ENCODE results near the gene SLC36A2.

Gene SLC36A2

DNA sequence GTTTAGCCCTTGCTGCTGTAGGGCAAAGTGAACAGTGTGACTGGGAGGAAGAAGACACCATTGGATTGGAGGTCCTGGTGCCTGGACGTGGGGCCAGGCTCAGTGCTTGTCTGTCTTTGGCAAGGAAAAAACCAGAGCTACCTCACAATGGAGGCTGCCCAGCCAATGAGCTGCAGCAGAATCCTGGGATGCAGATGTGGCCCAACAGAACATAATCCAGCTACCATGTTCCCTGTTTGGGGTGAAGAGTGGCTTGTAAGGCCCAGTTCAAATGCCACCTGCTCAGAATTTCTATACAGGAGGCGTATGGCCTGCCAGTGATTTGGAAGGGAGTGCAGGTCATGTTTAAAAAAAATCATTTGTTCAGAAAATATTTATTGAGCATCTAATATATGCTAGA lies 43.7 kb downstream of the SLC36A2 start, which contains the start of gene SLC36A3:
Gene SLC36A3 (minus strand): TSS at position 101 of the 400 bp plus-strand sequence. CDS start 412 bp downstream, outside the sequence.
- no peak for DNase-seq (ENCODE audit: extremely low spot score)
- TF ChIP-seq, protein P1, sequence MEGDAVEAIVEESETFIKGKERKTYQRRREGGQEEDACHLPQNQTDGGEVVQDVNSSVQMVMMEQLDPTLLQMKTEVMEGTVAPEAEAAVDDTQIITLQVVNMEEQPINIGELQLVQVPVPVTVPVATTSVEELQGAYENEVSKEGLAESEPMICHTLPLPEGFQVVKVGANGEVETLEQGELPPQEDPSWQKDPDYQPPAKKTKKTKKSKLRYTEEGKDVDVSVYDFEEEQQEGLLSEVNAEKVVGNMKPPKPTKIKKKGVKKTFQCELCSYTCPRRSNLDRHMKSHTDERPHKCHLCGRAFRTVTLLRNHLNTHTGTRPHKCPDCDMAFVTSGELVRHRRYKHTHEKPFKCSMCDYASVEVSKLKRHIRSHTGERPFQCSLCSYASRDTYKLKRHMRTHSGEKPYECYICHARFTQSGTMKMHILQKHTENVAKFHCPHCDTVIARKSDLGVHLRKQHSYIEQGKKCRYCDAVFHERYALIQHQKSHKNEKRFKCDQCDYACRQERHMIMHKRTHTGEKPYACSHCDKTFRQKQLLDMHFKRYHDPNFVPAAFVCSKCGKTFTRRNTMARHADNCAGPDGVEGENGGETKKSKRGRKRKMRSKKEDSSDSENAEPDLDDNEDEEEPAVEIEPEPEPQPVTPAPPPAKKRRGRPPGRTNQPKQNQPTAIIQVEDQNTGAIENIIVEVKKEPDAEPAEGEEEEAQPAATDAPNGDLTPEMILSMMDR (IDR thresholded peaks at IDR 0.05; ENCODE audit: control extremely low read depth, extremely low read depth, low read depth, missing control alignments), result no peak
- ChIA-PET CTCF (interaction anchor here (1.0 kb wide), 1 partner anchor 13 kb away, joined by 4 read pairs; no protein-coding TSS in a partner anchor), POLR2A (no interaction called here)

DNA sequence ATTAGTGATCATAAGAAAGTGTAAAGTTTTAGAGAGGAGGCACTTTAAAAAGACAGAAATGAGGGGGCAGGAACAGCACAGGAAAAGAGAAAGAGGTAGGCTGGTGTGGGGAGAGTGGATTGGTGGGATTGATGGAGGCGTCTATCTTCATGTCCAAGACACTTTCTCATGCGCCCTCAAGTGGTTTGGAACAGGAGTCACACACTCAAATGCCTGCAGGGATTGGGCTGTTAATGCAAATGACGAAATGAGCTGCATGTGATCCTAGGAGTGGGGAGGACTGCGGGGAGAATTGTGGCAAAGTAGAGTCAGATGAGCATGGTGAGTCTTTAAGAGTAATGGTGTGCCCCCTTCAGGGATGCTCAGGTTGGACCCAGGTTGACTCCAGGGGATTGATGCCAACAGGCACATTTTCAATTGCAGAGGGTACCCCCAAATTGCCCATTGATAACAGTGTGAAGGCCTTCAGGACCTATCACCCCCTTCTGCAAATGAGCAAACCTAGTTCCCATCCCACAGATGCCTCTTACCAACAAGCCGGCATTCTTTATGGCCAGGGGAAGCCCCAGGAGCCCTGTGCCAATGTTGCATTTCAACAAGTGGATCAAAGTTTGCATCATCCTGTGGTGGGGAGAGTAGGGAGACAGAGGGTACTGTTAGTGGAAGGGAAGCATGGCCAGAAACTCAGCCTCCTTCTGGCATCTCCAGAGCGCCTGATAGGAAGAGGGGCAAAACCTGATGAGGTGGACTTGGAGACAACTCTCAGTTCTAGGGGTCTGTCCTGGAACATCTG lies 49.1 kb downstream of the SLC36A2 start:
- no peak for DNase-seq (ENCODE audit: extremely low spot score)
- TF ChIP-seq, protein P1 (IDR thresholded peaks at IDR 0.05; ENCODE audit: control extremely low read depth, extremely low read depth, low read depth, missing control alignments), result no peak
- POLR2A ChIA-PET, result no interaction called here
- CTCF ChIA-PET, result interaction anchor here (1.1 to 4.5 kb wide), 3 partner anchors 12 to 183 kb away, joined by 3 to 14 read pairs (median 3); no protein-coding TSS in a partner anchor

DNA sequence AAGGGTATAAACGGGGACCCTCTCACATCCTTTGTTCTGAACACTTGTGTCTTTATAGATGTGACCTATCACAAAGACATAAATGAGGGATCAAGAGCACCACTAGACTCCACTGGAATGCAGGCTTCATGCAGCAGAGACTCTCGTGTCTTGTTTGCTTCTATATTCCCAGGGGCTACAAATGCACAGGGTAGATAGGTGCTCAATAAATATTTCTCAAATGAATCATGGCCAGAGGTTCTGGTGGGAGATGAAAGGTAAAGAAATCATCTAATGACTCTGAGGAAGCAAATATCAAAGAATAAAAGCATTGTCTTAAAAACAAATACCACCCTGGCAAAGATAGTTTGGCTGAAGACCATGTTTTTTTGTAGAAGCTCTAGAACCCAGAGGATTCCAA lies 50.4 kb downstream of the SLC36A2 start:
- DNase-seq (ENCODE audit: extremely low spot score), result no peak
- ChIA-PET CTCF (interaction anchor here (0.9 to 4.5 kb wide), 4 partner anchors 8 to 182 kb away, joined by 3 to 14 read pairs (median 4); no protein-coding TSS in a partner anchor), POLR2A (no interaction called here)
- TF ChIP-seq, protein P1 (IDR thresholded peaks at IDR 0.05; ENCODE audit: control extremely low read depth, extremely low read depth, low read depth, missing control alignments), result no peak

DNA sequence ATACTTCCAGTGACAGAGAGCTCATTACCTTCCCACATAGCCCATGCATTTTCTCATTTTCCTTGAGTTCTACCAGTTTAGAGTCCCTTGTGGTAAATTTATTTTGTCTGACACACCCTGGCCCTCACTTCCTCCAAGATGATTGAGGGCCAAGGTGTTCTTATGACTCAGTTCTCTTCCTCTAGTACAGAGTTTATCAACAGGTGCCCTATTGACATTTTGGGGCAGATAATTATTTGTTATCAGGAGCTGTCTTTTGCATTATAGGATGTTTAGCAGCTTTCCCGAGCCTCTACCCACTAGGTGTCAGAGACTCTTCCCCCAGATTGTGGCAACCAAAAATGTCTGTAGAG lies 50.9 kb downstream of the SLC36A2 start:
- TF ChIP-seq, protein P1 (IDR thresholded peaks at IDR 0.05; ENCODE audit: control extremely low read depth, extremely low read depth, low read depth, missing control alignments), result no peak
- ChIA-PET CTCF (interaction anchor here (0.9 to 4.5 kb wide), 3 partner anchors 9 to 20 kb away, joined by 3 to 14 read pairs (median 4); no protein-coding TSS in a partner anchor), POLR2A (no interaction called here)
- no peak for DNase-seq (ENCODE audit: extremely low spot score)

DNA sequence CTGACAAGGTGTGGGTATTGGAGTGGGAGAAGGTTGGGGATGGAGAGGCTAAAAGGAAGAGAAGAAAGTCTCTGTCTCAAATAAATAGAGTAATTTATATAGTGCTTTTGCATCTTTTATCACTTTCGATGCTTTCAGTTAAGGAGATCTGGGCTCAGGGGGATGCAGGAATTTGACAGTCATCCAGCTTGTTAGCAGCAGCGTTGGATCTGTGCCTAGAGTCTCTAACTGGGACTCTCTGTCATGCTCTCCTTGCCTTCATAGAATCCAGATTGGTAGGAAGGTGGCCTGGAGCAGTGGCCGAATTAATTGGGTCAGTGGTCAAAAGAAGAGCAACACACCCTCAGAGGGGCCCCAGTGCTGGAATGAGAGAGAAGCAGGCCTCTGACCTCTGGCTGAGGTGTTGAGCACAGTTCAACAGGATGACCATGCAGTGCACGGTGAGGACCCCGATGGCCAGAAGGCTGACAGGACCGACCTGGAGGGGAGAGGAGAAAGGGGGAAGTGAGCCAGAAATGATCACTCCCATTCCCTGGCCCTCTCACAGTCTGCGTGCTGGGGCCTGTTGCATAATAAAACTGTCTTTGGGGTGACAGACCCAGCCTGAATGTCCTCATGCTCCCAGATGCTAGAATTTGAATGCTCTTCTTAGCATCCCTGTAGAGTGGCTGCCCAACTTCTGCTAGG lies 51.4 kb downstream of the SLC36A2 start:
- ChIA-PET CTCF (interaction anchor here (0.9 to 4.5 kb wide), 3 partner anchors 9 to 21 kb away, joined by 3 to 14 read pairs (median 4); no protein-coding TSS in a partner anchor), POLR2A (no interaction called here)
- TF ChIP-seq, protein P1 (IDR thresholded peaks at IDR 0.05; ENCODE audit: control extremely low read depth, extremely low read depth, low read depth, missing control alignments), result no peak
- no peak for DNase-seq (ENCODE audit: extremely low spot score)

DNA sequence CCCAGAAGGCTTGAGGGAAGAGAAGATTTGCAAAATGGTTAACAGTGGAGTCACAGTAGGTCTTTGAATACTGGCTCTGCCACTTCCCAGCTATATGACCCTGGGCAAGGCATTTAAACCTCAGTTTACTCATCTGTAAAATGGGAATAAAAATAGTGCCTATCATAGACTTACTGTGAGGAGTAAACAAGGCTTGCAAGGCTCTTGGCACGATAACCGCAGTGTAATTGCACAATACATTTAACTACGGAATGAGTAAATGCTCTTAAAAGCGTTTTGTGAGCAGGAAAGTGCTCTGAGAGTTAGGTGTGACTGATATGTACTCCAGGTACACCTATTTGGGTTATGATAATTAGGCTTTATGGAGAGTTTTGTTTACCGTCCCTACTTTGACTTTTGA lies 52.2 kb downstream of the SLC36A2 start:
- TF ChIP-seq, protein P1 (IDR thresholded peaks at IDR 0.05; ENCODE audit: control extremely low read depth, extremely low read depth, low read depth, missing control alignments), result no peak
- DNase-seq (ENCODE audit: extremely low spot score), result no peak
- ChIA-PET CTCF (interaction anchor here (4.5 kb wide), 1 partner anchor 22 kb away, joined by 14 read pairs; no protein-coding TSS in a partner anchor), POLR2A (no interaction called here)

Data from GM10248 (cell line).